ENCODE measurements around the gene KRTAP22-1. TPM values are rescaled to one million over a fixed set of nuclear protein-coding genes. Genes with fewer than 3 reads are reported as not detected.

Gene KRTAP22-1
- total and polyA plus RNA-seq, 2 donors (not counting 1 experiment from before 2014, with no cell fraction given) = not detected

GRCh38 chr21:30555095-30555494 lies 45.8 kb upstream of the KRTAP22-1 start:
- no peaks in the 10 kb centered on the region for H3K4me1 Mint-ChIP-seq
- Histone ChIP-seq H3K4me1 (ENCODE audit: control insufficient read depth in 2 of 2, insufficient read depth in 2 of 2, low read length in 2 of 2) (no peaks in the 10 kb centered on the region), H3K9ac (ENCODE audit: low read length) (no peak overlapping the region), H3K27me3 (replicated peaks in 1 of 4; ENCODE audit: control extremely low read depth in 1 of 4, control insufficient read depth in 3 of 4, insufficient read depth in 4 of 4, low read length in 3 of 4) (no peaks in the 10 kb centered on the region), H3K36me3 (replicated peaks in 1 of 2; ENCODE audit: control extremely low read depth in 1 of 2, control insufficient read depth in 1 of 2, extremely low read depth in 1 of 2, insufficient read depth in 2 of 2, low read length in 1 of 2) (no peaks in the 10 kb centered on the region), H3K4me2 (replicated peaks; ENCODE audit: low read depth, low read length, poor library complexity, severe bottlenecking) (no peak overlapping the region), H3K79me2 (ENCODE audit: control insufficient read depth, insufficient read depth, low read length) (no peaks in the 10 kb centered on the region), H3K9me3 (ENCODE audit: control extremely low read depth in 1 of 3, control insufficient read depth in 2 of 3, insufficient read depth in 1 of 3, low read length in 2 of 3) (peaks cover 0 to 4% (median 3%) of the 10 kb centered on the region in 3 donors), H3K27ac (ENCODE audit: low read length in 2 of 2) (no peak overlapping the region), H2AFZ (ENCODE audit: insufficient read depth, low read depth, low read length, poor library complexity, severe bottlenecking) (no peak overlapping the region), H3K4me3 (ENCODE audit: control extremely low read depth in 1 of 5, extremely low read depth in 1 of 5, insufficient read depth in 1 of 5, low read depth in 2 of 5, low read length in 4 of 5) (no peak overlapping the region), H4K20me1 (ENCODE audit: control insufficient read depth, insufficient read depth, low read length, poor library complexity, severe bottlenecking) (no peaks in the 10 kb centered on the region)
- no peak for TF ChIP-seq EZH2 (IDR thresholded peaks at IDR 0.05; ENCODE audit: borderline replicate concordance, insufficient read depth, low read depth, low read length, poor library complexity, severe bottlenecking)
- TF ChIP-seq CTCF (IDR thresholded peaks at IDR 0.05) = no peak
- no peak for DNase-seq
- WGBS (ENCODE audit: insufficient coverage) = no CpG with 5 or more reads among the region's 2 CpGs
- intact Hi-C loops (cut with micrococcal nuclease) = no loop called here
- H3K9me3 Mint-ChIP-seq (ENCODE audit: insufficient read depth) = peaks cover 3% of the 10 kb centered on the region
- H3K27ac Mint-ChIP-seq = no peak overlapping the region
- POLR2A ChIA-PET = no interaction called here
- no peak overlapping the region for H3K4me3 Mint-ChIP-seq
- ATAC-seq (ENCODE audit: low read depth) = no peak
- CTCF ChIA-PET = no interaction called here
- H3K27me3 Mint-ChIP-seq = no peaks in the 10 kb centered on the region

- intact Hi-C loops (cut with micrococcal nuclease) = no loop called here
- no CpG with 5 or more reads among the region's 2 CpGs for WGBS (ENCODE audit: insufficient coverage)
Observed at GRCh38 chr21:30561264-30561895, 39.5 kb upstream of the KRTAP22-1 start, which contains the start of gene KRTAP19-7. Gene KRTAP19-7 (minus strand): TSS chr21:30561314. CDS start chr21:30561289, 25 bp downstream.

More at GRCh38 chr21:30561264-30561895, 39.5 kb upstream of the KRTAP22-1 start, which contains the start of gene KRTAP19-7:
- DNase-seq (no peak), ATAC-seq (ENCODE audit: low read depth) (no peak)
- no peak for TF ChIP-seq EZH2 (IDR thresholded peaks at IDR 0.05; ENCODE audit: borderline replicate concordance, insufficient read depth, low read depth, low read length, poor library complexity, severe bottlenecking)
- TF ChIP-seq CTCF (IDR thresholded peaks at IDR 0.05) = no peak
- Histone ChIP-seq H3K9ac (ENCODE audit: low read length) (no peak within 1 kb of the TSS), H3K4me2 (replicated peaks; ENCODE audit: low read depth, low read length, poor library complexity, severe bottlenecking) (no peak within 1 kb of the TSS), H3K27ac (ENCODE audit: low read length in 2 of 2) (no peak within 1 kb of the TSS), H3K79me2 (ENCODE audit: control insufficient read depth, insufficient read depth, low read length) (no peaks in the 10 kb centered on the region), H3K36me3 (replicated peaks in 1 of 2; ENCODE audit: control extremely low read depth in 1 of 2, control insufficient read depth in 1 of 2, extremely low read depth in 1 of 2, insufficient read depth in 2 of 2, low read length in 1 of 2) (no peaks in the 10 kb centered on the region), H4K20me1 (ENCODE audit: control insufficient read depth, insufficient read depth, low read length, poor library complexity, severe bottlenecking) (no peaks in the 10 kb centered on the region), H3K27me3 (replicated peaks in 1 of 4; ENCODE audit: control extremely low read depth in 1 of 4, control insufficient read depth in 3 of 4, insufficient read depth in 4 of 4, low read length in 3 of 4) (no peaks in the 10 kb centered on the region), H3K9me3 (ENCODE audit: control extremely low read depth in 1 of 3, control insufficient read depth in 2 of 3, insufficient read depth in 1 of 3, low read length in 2 of 3) (peaks cover 0 to 2% (median 0%) of the 10 kb centered on the region in 3 donors), H3K4me3 (ENCODE audit: control extremely low read depth in 1 of 5, extremely low read depth in 1 of 5, insufficient read depth in 1 of 5, low read depth in 2 of 5, low read length in 4 of 5) (no peak within 1 kb of the TSS), H2AFZ (ENCODE audit: insufficient read depth, low read depth, low read length, poor library complexity, severe bottlenecking) (no peak within 1 kb of the TSS), H3K4me1 (ENCODE audit: control insufficient read depth in 2 of 2, insufficient read depth in 2 of 2, low read length in 2 of 2) (no peaks in the 10 kb centered on the region)
- CTCF ChIA-PET = no interaction called here
- Mint-ChIP-seq H3K9me3 (ENCODE audit: insufficient read depth) (no peaks in the 10 kb centered on the region), H3K27me3 (no peaks in the 10 kb centered on the region), H3K4me1 (no peaks in the 10 kb centered on the region), H3K4me3 (no peak within 1 kb of the TSS), H3K27ac (no peak within 1 kb of the TSS)
- POLR2A ChIA-PET = no interaction called here
